DND-41 (cell line): Measurements from ENCODE around the gene KLK15.

Source experiments
- ATAC-seq: fragments of 200-7000 bp; cut with Tn5 transposase; 3 replicates; pipeline ENCODE4 v1.9.1; 2021; ENCODE audit warnings: low read depth; ENCODE audit not compliant: insufficient read depth
- DNase-seq: peaks from one replicate; pipeline ENCODE4 v3.0.0-alpha.2; 2020
- H2AFZ ChIP-seq: 2 replicates; pipeline ENCODE4 v1.6.0; 2012; ENCODE audit warnings: low read depth, low read length
- H3K27ac ChIP-seq: 2 replicates; pipeline ENCODE4 v1.5.1; 2012; ENCODE audit warnings: low read length, inconsistent platforms
- H3K27me3 ChIP-seq: fragments of 200-600 bp; sonication (generic); 2 replicates; pipeline ENCODE4 v1.6.0; 2012; ENCODE audit warnings: low read length, mild to moderate bottlenecking, inconsistent platforms; ENCODE audit not compliant: insufficient read depth, poor library complexity
- H3K36me3 ChIP-seq: 2 replicates; pipeline ENCODE4 v1.5.1; 2012; ENCODE audit warnings: low read length, inconsistent platforms; ENCODE audit not compliant: insufficient read depth
- H3K4me1 ChIP-seq: 2 replicates; pipeline ENCODE4 v1.5.1; 2012; ENCODE audit warnings: mild to moderate bottlenecking, low read length; ENCODE audit not compliant: insufficient read depth
- H3K4me2 ChIP-seq: 2 replicates; pipeline ENCODE4 v1.6.0; 2012; ENCODE audit warnings: mild to moderate bottlenecking, moderate library complexity, low read length, inconsistent platforms; ENCODE audit not compliant: insufficient read depth
- H3K4me3 ChIP-seq, 2 experiments: fragments of 200-600 bp in 1 of 2; shearing (Covaris generic) in 1 of 2; 2 replicates each; pipeline ENCODE4 v1.5.1; 2012 to 2016; ENCODE audit warnings: inconsistent platforms in 2 of 2, low read length in 2 of 2, mild to moderate bottlenecking in 2 of 2, low read depth in 1 of 2, moderate library complexity in 1 of 2
- H3K79me2 ChIP-seq: 2 replicates; pipeline ENCODE4 v1.6.0; 2012; ENCODE audit warnings: low read length, inconsistent platforms; ENCODE audit not compliant: insufficient read depth
- H3K9ac ChIP-seq: 2 replicates; pipeline ENCODE4 v1.6.0; 2012; ENCODE audit warnings: low read depth, mild to moderate bottlenecking, inconsistent platforms, low read length, moderate library complexity
- H3K9me3 ChIP-seq: 2 replicates; pipeline ENCODE4 v1.5.1; 2012; ENCODE audit warnings: low read length, moderate library complexity, mild to moderate bottlenecking, inconsistent platforms; ENCODE audit not compliant: insufficient read depth, severe bottlenecking
- H4K20me1 ChIP-seq: 2 replicates; pipeline ENCODE4 v1.6.0; 2012; ENCODE audit warnings: low read length; ENCODE audit not compliant: insufficient read depth
- CTCF ChIP-seq: IDR thresholded peaks from 2 replicates; pipeline ENCODE4 v1.5.1; 2012; ENCODE audit warnings: borderline replicate concordance, low read length, moderate library complexity, mild to moderate bottlenecking; ENCODE audit not compliant: poor library complexity, severe bottlenecking; ENCODE audit errors: extremely low read depth
- EZH2 ChIP-seq: IDR thresholded peaks from 3 replicates; pipeline ENCODE4 v1.6.1; 2012; ENCODE audit warnings: borderline replicate concordance, low read depth, mild to moderate bottlenecking, moderate library complexity, low read length, inconsistent platforms; ENCODE audit not compliant: severe bottlenecking

The KLK15 gene

GRCh38 chr19:50776131-50776530 is 57.2 kb downstream of the KLK15 start:
- DNase-seq (no peak), ATAC-seq (no peak)
- H3K27ac ChIP-seq: no peak overlapping the region
- no peaks in the 10 kb centered on the region for H3K79me2 ChIP-seq
- H3K27me3 ChIP-seq: peaks cover 24% of the 10 kb centered on the region
- no peaks in the 10 kb centered on the region for H3K36me3 ChIP-seq
- H3K4me1 ChIP-seq: peaks cover 13% of the 10 kb centered on the region
- no peak overlapping the region for H3K4me3 ChIP-seq
- peaks cover 7% of the 10 kb centered on the region; the same call in 1 of the 2 replicates for H4K20me1 ChIP-seq
- no peak overlapping the region for H2AFZ ChIP-seq
- no peak overlapping the region for H3K4me2 ChIP-seq
- H3K9ac ChIP-seq: no peak overlapping the region
- TF ChIP-seq EZH2: no peak
- no peak for TF ChIP-seq CTCF
- no peaks in the 10 kb centered on the region for H3K9me3 ChIP-seq
